Fibroblast of lung (primary cell): ENCODE results near the gene CAMK1G. TPM values are rescaled to one million over a fixed set of nuclear protein-coding genes. Genes with fewer than 3 reads are reported as not detected.

Experiments used
- DNase-seq, 2 donors: peaks; one replicate each; pipeline versions ENCODE4 v3.0.0 to v3.0.0-alpha.2; 2010; ENCODE audit warnings: low read depth in 2 of 2
- H2AFZ ChIP-seq: 2 replicates; pipeline ENCODE4 v1.5.1; 2012; ENCODE audit warnings: low read length, control low read depth, inconsistent platforms
- H3K27ac ChIP-seq: 2 replicates; pipeline ENCODE4 v1.5.1; 2011; ENCODE audit warnings: low read length, control low read depth; ENCODE audit not compliant: insufficient read depth
- H3K27me3 ChIP-seq: 2 replicates; pipeline ENCODE4 v1.5.1; 2011; ENCODE audit warnings: mild to moderate bottlenecking, low read length; ENCODE audit not compliant: control insufficient read depth, insufficient read depth
- H3K36me3 ChIP-seq: 2 replicates; pipeline ENCODE4 v1.5.1; 2011; ENCODE audit warnings: low read length; ENCODE audit not compliant: control insufficient read depth, insufficient read depth
- H3K4me1 ChIP-seq: 2 replicates; pipeline ENCODE4 v1.5.1; 2011; ENCODE audit warnings: low read length; ENCODE audit not compliant: control insufficient read depth, insufficient read depth; ENCODE audit errors: extremely low read depth
- H3K4me2 ChIP-seq: 2 replicates; pipeline ENCODE4 v1.5.1; 2011; ENCODE audit warnings: low read length, control low read depth; ENCODE audit not compliant: insufficient read depth; ENCODE audit errors: extremely low read depth
- H3K4me3 ChIP-seq, 4 experiments: fragments of 200-600 bp in 1 of 4; sonication (generic) in 1 of 4; replicated peaks in 1 of 4; 2 replicates each; pipeline ENCODE4 v1.5.1; 2011 to 2016; ENCODE audit warnings: low read length in 4 of 4, low read depth in 3 of 4, mild to moderate bottlenecking in 3 of 4, control low read depth in 2 of 4, inconsistent platforms in 1 of 4, mixed read lengths in 1 of 4; ENCODE audit not compliant: insufficient read depth in 1 of 4; ENCODE audit errors: control extremely low read depth in 1 of 4
- H3K79me2 ChIP-seq: 2 replicates; pipeline ENCODE4 v1.5.1; 2012; ENCODE audit warnings: mild to moderate bottlenecking, low read length, inconsistent platforms; ENCODE audit not compliant: control insufficient read depth, insufficient read depth
- H3K9ac ChIP-seq: 2 replicates; pipeline ENCODE4 v1.5.1; 2011; ENCODE audit warnings: mild to moderate bottlenecking, low read length, control low read depth; ENCODE audit not compliant: insufficient read depth
- H3K9me3 ChIP-seq: 2 replicates; pipeline ENCODE4 v1.5.1; 2012; ENCODE audit warnings: low read depth, low read length; ENCODE audit not compliant: control insufficient read depth, insufficient read depth
- H4K20me1 ChIP-seq: 2 replicates; pipeline ENCODE4 v1.5.1; 2011; ENCODE audit warnings: low read length; ENCODE audit not compliant: control insufficient read depth, insufficient read depth; ENCODE audit errors: extremely low read depth
- CTCF ChIP-seq, 2 donors: IDR thresholded peaks in 1 of 2; conservative IDR thresholded peaks in 1 of 2; 1 replicate in 1 of 2; 2 replicates in 1 of 2; pipeline ENCODE4 v1.5.1; 2011 to 2012; ENCODE audit warnings: low read length in 2 of 2, control low read depth in 1 of 2, inconsistent platforms in 1 of 2, low read depth in 1 of 2, mild to moderate bottlenecking in 1 of 2
- EZH2 ChIP-seq: IDR thresholded peaks from 2 replicates; pipeline ENCODE4 v1.5.1; 2012; ENCODE audit warnings: low read length, control low read depth, mild to moderate bottlenecking; ENCODE audit errors: missing control alignments
- polyA plus RNA-seq, 2 donors: library from polyadenylated mRNA; depleted of rRNA in 1 of 2; stranded (reverse) in 1 of 2; unstranded in 1 of 2; fragments of >200 nt; gene quantifications; 2 replicates each; pipeline ENCODE4 v1.2.1, GENCODE V29; 2011 to 2012; ENCODE audit warnings: missing spikeins in 1 of 2
- total RNA-seq: library from RNA; depleted of rRNA; stranded (reverse); fragments of >200 nt; gene quantifications from 2 replicates; pipeline ENCODE4 v1.2.1, GENCODE V29; 2014

The CAMK1G gene
- total and polyA plus RNA-seq, 2 donors (not counting 1 experiment from before 2014, with no cell fraction given), result 0.96 to 1.7 TPM

GRCh38 chr1:209630383-209631225 is 47.1 kb downstream of the CAMK1G start:
- no peaks in the 10 kb centered on the region for H3K9me3 ChIP-seq
- H3K36me3 ChIP-seq, result no peaks in the 10 kb centered on the region
- no peaks in the 10 kb centered on the region for H3K4me1 ChIP-seq
- no peaks in the 10 kb centered on the region for H3K79me2 ChIP-seq
- H3K27ac ChIP-seq, result no peak overlapping the region
- TF ChIP-seq CTCF (conservative IDR thresholded peaks at IDR 0.05 in 1 of 2, IDR thresholded peaks at IDR 0.05 in 1 of 2; ENCODE audit: low read depth in 1 of 2, low read length in 2 of 2) (no peak), EZH2 (no peak)
- H3K4me3 ChIP-seq, result no peak overlapping the region
- DNase-seq, result no peak
- H4K20me1 ChIP-seq, result no peaks in the 10 kb centered on the region
- no peak overlapping the region for H3K4me2 ChIP-seq
- no peak overlapping the region for H3K9ac ChIP-seq
- H2AFZ ChIP-seq, result no peak overlapping the region
- H3K27me3 ChIP-seq, result no peaks in the 10 kb centered on the region

- Histone ChIP-seq H4K20me1 (no peaks in the 10 kb centered on the region), H3K27me3 (no peaks in the 10 kb centered on the region), H3K9ac (no peak overlapping the region), H3K4me2 (no peak overlapping the region), H3K9me3 (no peaks in the 10 kb centered on the region), H3K36me3 (no peaks in the 10 kb centered on the region), H3K4me3 (no peak overlapping the region), H2AFZ (no peak overlapping the region), H3K4me1 (no peaks in the 10 kb centered on the region), H3K27ac (no peak overlapping the region), H3K79me2 (no peaks in the 10 kb centered on the region)
- TF ChIP-seq EZH2 (no peak), CTCF (conservative IDR thresholded peaks at IDR 0.05 in 1 of 2, IDR thresholded peaks at IDR 0.05 in 1 of 2; ENCODE audit: low read depth in 1 of 2, low read length in 2 of 2) (no peak)
- peak in 1 of 2 donors; percentile 69 for DNase-seq
Observed at GRCh38 chr1:209633335-209633997, 50.0 kb downstream of the CAMK1G start.

GRCh38 chr1:209634005-209634737 is 50.7 kb downstream of the CAMK1G start:
- no peak overlapping the region for H3K27ac ChIP-seq
- no peaks in the 10 kb centered on the region for H3K4me1 ChIP-seq
- H3K4me2 ChIP-seq, result no peak overlapping the region
- H3K9me3 ChIP-seq, result no peaks in the 10 kb centered on the region
- no peak overlapping the region for H2AFZ ChIP-seq
- H3K79me2 ChIP-seq, result no peaks in the 10 kb centered on the region
- no peaks in the 10 kb centered on the region for H3K27me3 ChIP-seq
- H3K4me3 ChIP-seq, result no peak overlapping the region
- no peak for DNase-seq
- TF ChIP-seq EZH2, result no peak
- H3K36me3 ChIP-seq, result no peaks in the 10 kb centered on the region
- H3K9ac ChIP-seq, result no peak overlapping the region
- no peaks in the 10 kb centered on the region for H4K20me1 ChIP-seq
